Ramos (cell line): ENCODE data around the gene BPTF.
"Not testable (repeated sequence)": the region's sequence is repeated elsewhere in the genome, so short reads cannot be mapped to it uniquely, and the experiment has no call there.

ENCODE experiments used
- in situ Hi-C: fragments of 300-500 bp; cut with MboI; formaldehyde crosslinking; loops from one replicate; pipeline ENCODE4 v1.14.3; 2022; ENCODE audit warnings: low sequenced_read_pairs; ENCODE audit not compliant: unreplicated experiment

The BPTF gene

DNA sequence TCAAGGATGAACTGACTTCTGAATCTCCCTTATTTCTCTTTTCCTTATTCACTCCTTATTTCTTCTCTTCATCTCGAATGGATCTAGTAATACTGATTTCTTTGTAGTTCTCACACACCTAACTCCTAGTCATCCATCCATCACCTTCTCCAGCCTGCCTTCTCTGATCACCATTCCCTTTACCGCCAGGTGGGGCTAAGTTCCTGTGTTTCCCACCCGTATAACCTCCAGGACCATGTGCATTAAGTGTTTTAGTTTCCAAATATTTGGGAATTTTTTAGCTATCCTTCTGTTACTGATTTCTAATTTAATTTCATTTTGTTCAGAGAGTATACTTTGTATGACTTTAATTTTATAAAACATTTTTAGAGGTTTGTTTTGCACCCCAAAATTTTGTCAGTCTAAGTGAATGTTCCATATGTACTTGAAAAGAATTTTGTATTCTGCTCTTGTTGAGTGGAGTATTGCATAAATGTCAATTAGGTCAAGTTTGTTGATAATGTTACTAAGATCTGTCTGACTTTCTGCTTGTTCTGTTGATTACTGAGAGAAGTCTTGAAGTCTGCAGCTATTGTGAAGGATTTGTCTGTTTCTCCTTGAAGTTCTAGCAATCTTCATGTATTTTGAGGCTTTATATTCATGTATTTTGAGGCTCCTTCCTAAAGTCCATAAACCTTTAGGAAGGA lies 8.8 kb downstream of the BPTF start:
- in situ Hi-C loops = no loop called here

DNA sequence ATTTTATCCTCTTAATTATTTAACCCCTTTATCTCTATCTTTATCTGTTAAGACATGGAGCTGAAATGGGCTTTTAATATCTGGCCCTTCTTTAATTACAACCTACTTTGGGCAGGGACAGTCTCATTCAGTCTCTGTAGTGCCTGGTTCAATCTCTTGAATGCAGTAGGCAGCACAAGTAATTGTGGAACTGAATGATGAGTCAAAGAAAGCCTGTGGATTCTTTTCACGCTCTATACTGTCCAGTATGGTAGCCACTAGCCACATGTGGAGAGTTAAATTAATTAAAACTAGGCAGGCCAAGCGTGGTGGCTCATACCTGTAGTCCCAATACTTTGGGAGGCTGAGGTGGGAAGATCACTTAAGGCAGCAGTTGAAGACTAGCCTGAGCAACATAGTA lies 9.3 kb downstream of the BPTF start:
- in situ Hi-C loops = no loop called here

DNA sequence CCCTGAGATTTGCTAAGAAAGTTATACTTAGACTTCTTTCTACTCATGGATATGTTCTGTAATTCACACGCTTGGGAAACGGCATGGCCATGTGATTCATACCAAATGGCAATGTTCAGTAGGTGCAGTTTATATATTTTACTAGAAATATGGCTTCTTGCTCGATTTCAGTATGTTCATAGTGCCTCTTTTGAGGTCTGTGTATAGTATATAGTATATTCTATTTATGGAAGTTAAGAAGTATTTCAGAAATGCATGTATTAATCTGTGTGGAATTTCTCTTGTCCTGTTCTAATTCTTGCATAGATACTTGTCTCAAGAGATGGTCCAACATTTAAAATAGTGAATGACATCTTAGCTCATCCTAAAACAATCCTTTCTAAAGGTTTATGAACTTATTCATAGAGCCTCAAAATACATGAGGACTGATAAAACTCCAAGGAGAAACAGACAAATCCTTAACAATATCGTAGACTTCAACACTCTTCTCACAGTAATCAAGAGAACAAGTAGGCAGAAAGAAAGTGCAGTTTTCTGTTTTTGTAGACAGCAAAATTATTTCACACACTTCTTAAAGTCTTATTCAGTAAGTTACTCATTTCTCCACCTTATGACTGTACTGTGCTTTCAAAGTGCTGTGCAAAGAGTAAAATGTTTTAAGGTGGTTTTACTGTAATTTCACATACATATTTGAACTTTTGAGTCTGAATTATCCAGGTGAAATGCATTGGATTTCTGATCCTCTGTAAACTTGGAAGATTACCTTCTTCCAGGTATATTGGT lies 11.1 kb downstream of the BPTF start:
- in situ Hi-C loops = no loop called here

DNA sequence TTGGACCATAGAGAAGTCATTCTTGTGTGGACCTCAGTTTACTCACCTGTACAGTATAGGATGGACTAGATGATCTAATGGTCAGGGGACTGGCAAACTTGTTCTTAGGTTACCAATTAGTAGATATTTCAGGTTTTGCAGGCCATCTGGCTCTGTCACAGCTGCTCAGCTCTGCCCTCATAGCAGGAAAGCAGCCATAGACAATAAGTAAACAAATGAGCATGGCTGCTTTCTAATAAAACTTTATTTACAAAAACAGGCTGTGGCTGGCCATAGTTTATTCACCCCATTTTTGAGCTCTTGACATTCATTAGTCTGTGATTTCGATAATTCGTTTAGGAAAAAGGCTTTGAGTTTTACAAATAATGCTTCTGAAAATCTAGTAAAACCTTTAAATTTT lies 12.7 kb downstream of the BPTF start:
- in situ Hi-C loops = no loop called here

DNA sequence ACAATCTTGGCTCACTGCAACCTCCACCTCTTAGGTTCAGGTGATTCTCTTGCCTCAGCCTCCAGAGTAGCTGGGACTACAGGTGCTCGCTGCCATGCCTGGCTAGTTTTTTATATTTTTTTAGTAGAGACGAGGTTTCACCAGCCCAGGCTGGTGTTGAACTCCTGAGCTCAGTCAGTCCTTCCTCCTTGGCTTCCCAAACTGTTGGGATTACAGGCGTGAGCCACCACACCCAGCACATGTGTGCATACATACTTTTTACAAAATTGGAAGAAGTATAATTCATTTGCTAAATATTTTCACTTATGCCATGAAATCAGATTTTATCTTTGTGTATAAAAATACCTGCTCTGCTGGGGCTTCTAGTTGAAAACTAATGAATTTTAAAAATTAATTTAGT lies 13.2 kb downstream of the BPTF start:
- in situ Hi-C loops = no loop called here

DNA sequence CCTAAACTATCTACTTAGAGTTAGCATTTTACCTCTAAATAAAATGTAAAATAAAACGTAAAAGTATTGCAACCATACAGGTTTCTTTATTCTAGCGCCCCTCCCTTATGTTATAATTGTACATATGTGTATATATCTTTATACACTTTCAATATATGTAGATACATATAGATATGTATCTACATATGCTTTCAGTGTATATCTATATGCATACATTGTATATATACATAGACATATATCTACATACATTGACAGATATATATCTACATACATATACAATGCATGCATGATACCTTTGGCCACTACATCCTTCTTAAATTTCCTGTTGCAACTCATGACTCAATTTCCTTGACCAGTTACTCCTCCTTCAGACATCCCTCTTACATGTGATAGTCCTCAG lies 16.7 kb downstream of the BPTF start:
- in situ Hi-C loops = no loop called here

DNA sequence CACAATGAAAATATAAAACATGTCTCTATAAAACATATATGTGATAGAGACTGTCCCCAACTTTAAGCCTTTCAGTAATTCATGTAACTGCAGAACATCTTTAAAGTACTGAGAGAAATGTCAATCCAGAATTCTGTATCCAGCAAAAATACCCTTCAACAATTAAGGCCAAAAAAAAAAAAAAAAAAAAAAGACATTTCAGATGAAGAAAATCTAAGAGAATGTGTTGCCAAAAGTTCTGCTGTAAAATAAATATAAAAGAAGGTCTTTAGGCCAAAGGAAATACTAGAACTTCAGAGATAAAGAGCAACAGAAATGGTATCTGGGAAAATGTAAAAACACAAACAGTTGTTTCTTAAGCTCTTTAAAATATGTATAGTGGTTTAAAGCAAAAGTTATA lies 17.3 kb downstream of the BPTF start:
- in situ Hi-C loops = no loop called here

DNA sequence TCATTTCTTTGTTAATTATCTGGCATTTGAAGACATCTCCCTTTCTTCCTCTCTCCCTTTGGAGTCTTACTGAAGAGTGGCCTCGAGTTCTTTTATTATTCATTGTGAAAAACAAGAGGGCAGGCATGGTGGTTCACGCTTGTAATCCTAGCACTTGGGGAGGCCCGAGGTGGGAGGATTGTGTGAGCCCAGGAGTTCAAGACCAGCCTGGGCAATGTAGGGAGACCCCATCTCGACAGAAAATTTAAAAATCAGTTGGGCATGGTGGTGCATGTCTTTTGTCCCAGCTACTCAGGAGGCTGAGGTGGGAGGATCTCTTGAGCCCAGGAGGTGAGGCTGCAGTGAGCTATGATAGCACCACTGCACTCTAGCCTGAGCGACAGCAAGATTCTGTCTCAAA lies 20.1 kb downstream of the BPTF start:
- in situ Hi-C loops = no loop called here

DNA sequence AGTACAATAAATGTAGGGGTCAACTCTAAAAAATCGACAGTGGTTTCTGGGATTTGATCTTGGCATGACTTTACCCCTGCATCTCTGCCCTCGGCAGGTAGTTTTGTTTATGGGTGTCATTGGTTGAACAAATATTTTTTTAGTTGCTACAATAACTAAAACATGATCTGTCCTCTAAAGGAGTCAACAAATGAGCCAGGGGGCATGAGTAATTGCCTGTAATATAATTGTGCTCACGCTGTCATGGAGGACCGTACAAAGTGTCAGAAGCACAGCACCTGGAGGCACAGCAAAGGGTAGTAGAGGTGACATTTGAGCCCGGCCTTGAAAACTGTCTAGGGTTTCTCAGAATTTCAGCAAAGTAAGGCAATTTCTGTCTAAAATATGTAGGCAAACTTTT lies 22.9 kb downstream of the BPTF start:
- in situ Hi-C loops = not testable (repeated sequence)

DNA sequence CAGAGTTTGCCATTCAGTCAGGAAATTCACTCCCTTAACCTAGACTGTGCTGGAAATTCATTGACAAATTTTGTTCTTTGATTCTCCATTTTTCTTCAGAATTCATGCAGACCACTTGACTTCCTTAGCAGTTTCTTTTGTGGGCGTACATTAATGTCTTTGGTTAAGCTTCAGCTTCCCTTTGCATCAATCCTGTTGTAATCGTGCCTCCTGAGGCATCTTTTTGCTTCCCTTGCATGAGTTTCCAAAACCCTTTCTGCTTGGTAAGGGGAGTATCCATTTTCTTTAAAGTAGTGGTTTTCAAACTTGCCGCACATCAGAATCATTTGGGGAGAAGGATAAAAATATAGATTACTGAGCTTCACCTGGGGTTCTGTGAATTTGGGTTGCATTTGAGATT lies 23.5 kb downstream of the BPTF start:
- in situ Hi-C loops = not testable (repeated sequence)

DNA sequence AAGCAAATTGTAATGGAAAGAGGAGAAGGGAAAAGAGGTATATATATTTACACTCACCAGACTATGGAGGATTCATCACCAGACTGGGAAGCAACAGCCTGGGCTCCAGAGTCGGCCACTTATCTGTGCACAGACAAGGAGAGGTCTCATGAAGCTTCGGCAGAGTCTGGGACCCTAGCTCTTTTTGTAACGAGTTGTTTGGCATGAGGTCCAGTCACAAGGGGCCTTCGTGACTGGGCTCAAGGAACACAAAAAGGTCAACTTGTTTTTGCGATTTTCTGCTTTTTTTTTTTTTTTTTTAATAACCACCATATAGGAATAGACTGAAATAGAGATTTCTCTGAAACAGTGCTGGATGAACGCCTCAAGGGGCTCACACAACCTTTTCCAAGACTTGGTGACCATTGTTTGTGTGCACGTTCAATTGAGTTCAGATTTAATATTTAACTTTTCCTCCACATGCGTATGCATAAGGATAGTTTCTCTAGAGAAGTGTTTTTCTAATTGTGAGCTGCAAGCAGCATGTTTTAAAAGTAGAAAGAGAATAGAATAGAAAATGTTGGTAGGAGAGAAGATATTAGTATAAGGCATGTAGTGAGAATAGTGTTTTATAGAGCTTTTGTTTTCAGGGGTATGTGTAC lies 25.8 kb downstream of the BPTF start:
- in situ Hi-C loops = no loop called here

DNA sequence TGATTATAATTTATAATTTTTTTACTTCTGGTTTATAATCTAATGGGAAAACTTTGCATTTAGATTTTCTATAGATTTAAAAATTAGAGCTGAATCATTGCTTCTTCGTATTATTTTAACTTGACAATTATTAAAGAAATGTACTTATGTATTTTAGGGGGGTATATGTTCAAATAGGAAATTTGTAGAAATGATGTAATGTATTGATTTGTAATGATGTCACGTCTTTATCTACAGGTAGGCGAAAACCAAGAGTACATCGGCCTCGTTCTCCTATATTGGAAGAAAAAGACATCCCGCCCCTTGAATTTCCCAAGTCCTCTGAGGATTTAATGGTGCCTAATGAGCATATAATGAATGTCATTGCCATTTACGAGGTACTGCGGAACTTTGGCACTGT lies 28.4 kb downstream of the BPTF start:
- in situ Hi-C loops = no loop called here

DNA sequence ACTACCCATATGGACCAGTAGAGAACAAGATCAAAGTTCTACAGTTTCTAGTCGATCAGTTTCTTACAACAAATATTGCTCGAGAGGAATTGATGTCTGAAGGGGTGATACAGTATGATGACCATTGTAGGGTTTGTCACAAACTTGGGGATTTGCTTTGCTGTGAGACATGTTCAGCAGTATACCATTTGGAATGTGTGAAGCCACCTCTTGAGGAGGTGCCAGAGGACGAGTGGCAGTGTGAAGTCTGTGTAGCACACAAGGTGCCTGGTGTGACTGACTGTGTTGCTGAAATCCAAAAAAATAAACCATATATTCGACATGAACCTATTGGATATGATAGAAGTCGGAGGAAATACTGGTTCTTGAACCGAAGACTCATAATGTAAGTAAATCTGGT lies 29.1 kb downstream of the BPTF start:
- in situ Hi-C loops = no loop called here

DNA sequence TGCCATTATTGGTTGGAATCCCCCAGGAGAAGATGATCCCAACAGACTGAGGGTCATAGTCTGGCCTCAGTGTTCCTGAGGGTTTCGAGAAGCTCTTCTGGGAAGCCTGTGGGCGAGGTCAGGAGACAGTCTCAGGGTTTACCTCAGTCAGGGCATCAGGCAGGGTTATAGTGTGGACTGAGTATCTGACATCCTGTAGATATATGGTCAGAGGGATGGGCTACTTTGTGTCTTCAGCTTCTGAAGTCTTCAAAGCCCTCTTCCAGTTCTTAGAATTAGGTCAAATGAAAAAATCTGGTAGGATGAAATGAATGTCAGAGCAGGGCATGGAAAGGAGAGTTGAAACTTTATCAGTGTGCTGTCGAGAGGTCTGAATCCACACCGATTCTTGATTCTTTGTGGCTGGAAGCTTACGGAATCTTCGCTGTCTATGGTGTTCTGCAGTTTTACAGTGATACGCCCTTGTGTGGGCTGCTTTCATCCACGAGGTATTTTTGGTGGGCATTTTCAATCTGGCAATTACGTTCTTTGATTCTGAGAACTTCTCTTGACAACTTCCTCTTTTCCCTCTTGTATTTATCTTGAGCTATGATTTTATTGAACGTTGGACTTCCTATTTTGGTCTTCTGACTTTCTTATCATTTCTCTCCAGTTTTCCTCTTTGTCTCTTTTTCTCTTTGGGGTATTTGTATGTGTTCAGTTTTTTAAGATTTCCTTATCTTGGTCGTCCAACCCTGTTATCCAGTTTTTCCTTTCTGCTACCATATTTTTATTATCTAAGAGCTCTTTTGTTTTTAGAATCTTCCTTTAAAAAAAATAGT lies 30.4 kb downstream of the BPTF start:
- in situ Hi-C loops = no loop called here

DNA sequence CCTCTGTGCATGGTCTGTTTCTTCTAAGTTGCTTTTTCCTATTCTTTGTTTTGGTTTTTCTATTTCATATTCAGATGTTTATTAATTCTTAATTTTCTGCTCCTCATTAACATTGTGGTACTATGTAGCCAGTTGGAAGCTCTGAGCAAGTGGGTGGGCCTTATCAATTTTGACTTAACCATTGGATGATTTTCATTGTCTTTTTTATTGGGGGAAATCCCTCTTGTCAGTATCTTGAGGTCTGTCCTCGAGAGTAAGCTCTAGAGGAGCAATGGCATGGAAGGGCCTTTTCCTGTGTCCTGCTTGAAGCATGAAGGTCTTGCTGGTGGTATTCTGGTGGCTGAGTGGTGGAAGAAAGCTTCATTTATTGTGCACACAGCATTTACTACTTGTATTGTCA lies 31.1 kb downstream of the BPTF start:
- in situ Hi-C loops = not testable (repeated sequence)

DNA sequence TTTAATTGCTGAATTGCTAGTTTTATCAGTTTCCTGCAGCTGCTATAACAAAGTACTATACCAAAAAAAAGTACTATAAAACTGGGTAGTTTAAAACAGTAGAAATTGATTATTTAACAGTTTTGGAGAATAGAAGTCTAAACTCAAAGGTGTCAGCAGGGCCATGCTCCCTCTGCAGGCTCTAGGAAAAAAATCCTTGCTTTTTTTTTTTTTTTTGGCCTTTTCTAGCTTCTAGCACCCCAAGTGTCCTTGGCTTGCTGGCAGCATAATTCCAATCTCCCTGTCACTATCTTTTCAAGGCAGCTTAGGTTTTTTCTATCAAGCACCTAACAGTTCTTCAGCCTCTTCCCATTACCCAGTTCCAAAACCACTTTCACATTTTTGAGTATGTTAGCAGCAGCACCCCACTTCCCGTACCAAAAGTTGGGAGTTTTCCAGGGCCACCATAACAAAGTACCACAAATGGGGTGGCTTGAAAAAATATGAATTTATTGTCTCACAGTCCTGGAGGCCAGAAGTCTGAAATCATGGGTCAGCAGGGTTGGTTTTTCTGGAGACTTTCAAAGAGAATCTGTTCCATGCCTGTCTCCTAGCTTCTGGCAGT lies 37.4 kb downstream of the BPTF start:
- in situ Hi-C loops = no loop called here

DNA sequence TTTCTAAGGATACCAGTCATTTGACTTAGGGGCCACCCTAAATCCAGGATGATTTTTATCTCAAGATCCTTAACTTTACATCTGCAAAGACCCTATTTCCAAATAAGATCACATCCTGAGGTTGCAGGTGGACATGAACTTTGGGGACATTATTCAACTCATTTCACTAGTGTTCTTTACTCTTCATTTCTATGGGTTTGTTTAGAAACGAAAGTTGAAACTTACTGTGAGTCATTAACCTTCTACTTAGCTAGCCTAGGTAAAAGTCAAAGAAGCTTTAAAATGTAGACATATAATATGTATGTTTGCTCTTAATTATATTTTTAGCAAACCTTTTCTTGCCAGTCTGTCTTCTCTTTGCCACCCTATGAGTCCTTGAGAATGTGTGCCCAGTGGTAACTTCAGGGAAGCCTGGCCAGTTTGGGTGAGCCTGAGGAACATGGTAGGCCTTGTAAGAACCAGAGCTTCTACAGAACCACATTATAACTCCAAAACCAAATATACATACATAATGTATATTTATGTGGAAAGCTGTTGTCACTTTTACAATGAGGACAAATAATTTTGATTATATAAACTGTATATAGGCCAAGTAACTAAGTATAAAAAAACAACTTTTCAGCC lies 38.4 kb downstream of the BPTF start:
- in situ Hi-C loops = no loop called here

DNA sequence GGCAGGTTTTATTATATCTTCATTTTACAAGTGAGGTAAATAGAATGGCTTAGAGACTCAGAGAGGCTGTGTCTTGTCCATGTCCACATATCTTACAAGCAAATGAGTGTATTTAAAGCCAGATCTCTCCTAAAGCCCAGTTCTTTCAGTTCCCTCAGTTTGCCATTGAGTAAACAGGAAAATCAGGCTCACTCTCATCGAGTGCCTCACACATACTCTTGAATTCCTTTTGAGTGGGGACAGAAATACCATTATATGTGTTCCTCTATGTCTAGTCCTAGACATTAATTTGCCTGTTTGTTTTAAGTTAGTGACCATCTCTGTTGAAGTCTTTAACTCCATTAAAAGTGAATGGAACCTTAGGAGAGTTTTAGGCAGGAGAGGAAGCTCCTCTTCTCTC lies 40.1 kb downstream of the BPTF start:
- in situ Hi-C loops = no loop called here

DNA sequence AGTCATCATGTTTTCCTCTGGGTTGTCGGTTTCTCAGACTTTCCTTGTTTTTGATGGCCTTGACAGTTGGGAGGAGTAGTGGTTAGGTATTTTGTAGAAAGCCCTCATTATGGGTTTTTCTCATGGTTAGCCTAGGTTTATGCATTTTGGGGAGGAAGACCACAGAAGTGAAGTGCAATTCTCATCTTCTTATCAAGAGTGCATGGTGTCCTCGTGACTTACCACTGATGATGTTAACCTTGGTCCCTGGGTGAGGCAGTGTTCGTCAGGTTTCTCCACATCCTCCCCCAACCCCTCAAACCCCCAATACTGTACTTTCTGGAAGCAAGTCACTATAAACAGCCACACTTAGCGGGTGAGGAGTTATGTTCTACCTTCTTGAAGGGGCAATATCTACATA lies 42.3 kb downstream of the BPTF start:
- in situ Hi-C loops = no loop called here

DNA sequence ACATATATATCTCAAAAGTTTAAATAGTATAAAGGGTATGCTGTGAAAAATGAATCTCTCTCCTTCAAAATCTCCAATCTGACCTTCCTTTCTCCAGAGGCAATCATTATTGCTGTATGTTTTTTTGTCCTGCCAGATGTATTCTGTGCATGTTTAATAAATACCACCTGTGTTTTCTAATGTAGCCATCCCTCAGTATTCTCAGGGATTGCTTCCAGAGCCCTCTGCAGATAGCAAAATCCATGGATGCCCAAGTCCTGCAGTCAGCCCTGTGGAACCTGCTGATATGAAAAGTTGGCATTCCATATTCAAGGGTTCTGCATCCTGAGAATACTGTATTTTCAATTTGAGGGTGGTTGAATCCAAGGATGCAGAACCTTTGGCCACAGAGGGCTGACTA lies 42.9 kb downstream of the BPTF start:
- in situ Hi-C loops = no loop called here
